ENCODE results near the gene UVRAG. TPM values are rescaled to one million over a fixed set of nuclear protein-coding genes. Genes with fewer than 3 reads are reported as not detected.

The UVRAG gene
- total and polyA plus RNA-seq, 2 of the 13 experiments (the other 11 are each of a cell fraction or from before 2014, with no cell fraction given) = 9.7 to 17.3 TPM

- TF ChIP-seq ZNF737 (CRISPR knock-in tag; IDR thresholded peaks at IDR 0.05; ENCODE audit: borderline replicate concordance) (no peak), KLF15 (CRISPR knock-in tag; IDR thresholded peaks at IDR 0.05; ENCODE audit: borderline replicate concordance) (no peak)
Measured at GRCh38 chr11:75981546-75981945, 166.5 kb downstream of the UVRAG start (continued).

DNA sequence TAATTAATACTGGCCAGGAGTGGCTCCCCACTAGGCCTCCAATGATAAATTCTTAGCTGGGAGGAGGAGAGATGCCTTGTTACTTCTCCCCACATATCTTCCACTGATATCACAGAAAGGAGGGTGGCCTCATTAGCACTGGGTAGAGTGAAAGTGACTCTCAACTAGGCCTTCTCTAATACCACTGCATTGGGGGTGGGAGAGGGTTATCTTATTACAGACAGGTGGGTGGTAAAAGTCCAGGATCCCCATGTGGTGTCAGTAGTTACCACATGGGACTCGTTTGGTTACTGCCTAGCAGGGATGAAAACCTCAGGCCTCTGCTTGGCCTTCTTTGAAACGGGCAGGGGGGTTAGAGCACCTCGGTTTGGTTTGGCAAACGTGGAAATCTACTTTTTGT lies 167.3 kb downstream of the UVRAG start:
- peaks cover 4% of the 10 kb centered on the region for H3K79me2 ChIP-seq (ENCODE audit: insufficient read depth, low read length)
- no peak overlapping the region for H3K27ac ChIP-seq (ENCODE audit: extremely low read length, insufficient read depth, low read length)
- no peak overlapping the region for H3K9ac ChIP-seq (ENCODE audit: insufficient read depth, low read depth, low read length)
- CTCF ChIA-PET (ENCODE audit: low intra/inter-chr PET ratio, low total read pairs) = no interaction called here
- intact Hi-C loops (cut with micrococcal nuclease; ENCODE audit: unreplicated experiment) (no loop called here), in situ Hi-C loops (cut with HindIII; ENCODE audit: extremely low pct_ligation_motif_present, low pct_unique_long_range_greater_than_20kb) (no loop called here)
- FAIRE-seq (no peak), ATAC-seq (no peak), DNase-seq (ENCODE audit: low spot score) (no peak)
- H3K4me2 ChIP-seq (ENCODE audit: low read depth, low read length) = peak overlapping the region; percentile 41
- H3K36me3 ChIP-seq (replicated peaks in 1 of 2; ENCODE audit: control insufficient read depth in 1 of 2, insufficient read depth in 2 of 2, low read length in 2 of 2) = peaks cover 2 to 9% of the 10 kb centered on the region in 2 experiments; a peak in 2 of 5 replicates
- TF ChIP-seq, protein P1, sequence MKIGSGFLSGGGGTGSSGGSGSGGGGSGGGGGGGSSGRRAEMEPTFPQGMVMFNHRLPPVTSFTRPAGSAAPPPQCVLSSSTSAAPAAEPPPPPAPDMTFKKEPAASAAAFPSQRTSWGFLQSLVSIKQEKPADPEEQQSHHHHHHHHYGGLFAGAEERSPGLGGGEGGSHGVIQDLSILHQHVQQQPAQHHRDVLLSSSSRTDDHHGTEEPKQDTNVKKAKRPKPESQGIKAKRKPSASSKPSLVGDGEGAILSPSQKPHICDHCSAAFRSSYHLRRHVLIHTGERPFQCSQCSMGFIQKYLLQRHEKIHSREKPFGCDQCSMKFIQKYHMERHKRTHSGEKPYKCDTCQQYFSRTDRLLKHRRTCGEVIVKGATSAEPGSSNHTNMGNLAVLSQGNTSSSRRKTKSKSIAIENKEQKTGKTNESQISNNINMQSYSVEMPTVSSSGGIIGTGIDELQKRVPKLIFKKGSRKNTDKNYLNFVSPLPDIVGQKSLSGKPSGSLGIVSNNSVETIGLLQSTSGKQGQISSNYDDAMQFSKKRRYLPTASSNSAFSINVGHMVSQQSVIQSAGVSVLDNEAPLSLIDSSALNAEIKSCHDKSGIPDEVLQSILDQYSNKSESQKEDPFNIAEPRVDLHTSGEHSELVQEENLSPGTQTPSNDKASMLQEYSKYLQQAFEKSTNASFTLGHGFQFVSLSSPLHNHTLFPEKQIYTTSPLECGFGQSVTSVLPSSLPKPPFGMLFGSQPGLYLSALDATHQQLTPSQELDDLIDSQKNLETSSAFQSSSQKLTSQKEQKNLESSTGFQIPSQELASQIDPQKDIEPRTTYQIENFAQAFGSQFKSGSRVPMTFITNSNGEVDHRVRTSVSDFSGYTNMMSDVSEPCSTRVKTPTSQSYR (CRISPR knock-in tag; IDR thresholded peaks at IDR 0.05; ENCODE audit: borderline replicate concordance) = no peak
- TF ChIP-seq MNT (IDR thresholded peaks at IDR 0.05) = no peak
- no peak for TF ChIP-seq MAZ (IDR thresholded peaks at IDR 0.05; ENCODE audit: borderline replicate concordance, low read depth, low read length)
- no peak for TF ChIP-seq MAZ (CRISPR knock-in tag; IDR thresholded peaks at IDR 0.05; ENCODE audit: low read depth)
- no peak for TF ChIP-seq SP140L (CRISPR knock-in tag; IDR thresholded peaks at IDR 0.05; ENCODE audit: borderline replicate concordance)
- H3K9me3 ChIP-seq (ENCODE audit: low read length) = no peaks in the 10 kb centered on the region
- 89% methylated on average over 4 of the region's 4 CpGs for WGBS (ENCODE audit: low lambda C conversion rate)
- POLR2A ChIA-PET = no interaction called here
- no peak overlapping the region for H2AFZ ChIP-seq (ENCODE audit: low read length)
- H3K27me3 ChIP-seq (ENCODE audit: control insufficient read depth in 1 of 2, insufficient read depth in 2 of 2, low read length in 2 of 2) = no peaks in the 10 kb centered on the region
- H4K20me1 ChIP-seq (ENCODE audit: insufficient read depth, low read length) = no peaks in the 10 kb centered on the region
- H3K4me3 ChIP-seq (replicated peaks in 1 of 3; ENCODE audit: insufficient read depth in 1 of 3, low read depth in 2 of 3, low read length in 3 of 3) = no peak overlapping the region
- H3K4me1 ChIP-seq (ENCODE audit: insufficient read depth, low read length) = peaks cover 22% of the 10 kb centered on the region
- BruUV-seq (replicated peaks) = no TSS peak

Measured in HepG2 (cell line).